ENCODE results near the gene NOP14.
"Not testable (repeated sequence)": the region's sequence is repeated elsewhere in the genome, so short reads cannot be mapped to it uniquely, and the experiment has no call there.

The NOP14 gene

GRCh38 chr4:2941138-2942036, 21.8 kb downstream of the NOP14 start:
- no peak for TF ChIP-seq CTCF (conservative IDR thresholded peaks at IDR 0.05; ENCODE audit: control insufficient read depth, insufficient read depth, low read depth, low read length)
- no peak overlapping the region for H3K4me3 ChIP-seq (ENCODE audit: control insufficient read depth, low read depth, low read length)
- DNase-seq (ENCODE audit: low read depth): no peak

- no peak for DNase-seq (ENCODE audit: low read depth)
- H3K4me3 ChIP-seq (ENCODE audit: control insufficient read depth, low read depth, low read length): no peak overlapping the region
- no peak for TF ChIP-seq CTCF (conservative IDR thresholded peaks at IDR 0.05; ENCODE audit: control insufficient read depth, insufficient read depth, low read depth, low read length)
Observed at GRCh38 chr4:2940267-2941137, 22.7 kb downstream of the NOP14 start.

- no peak overlapping the region for H3K4me3 ChIP-seq (ENCODE audit: control insufficient read depth, low read depth, low read length)
- no peak for DNase-seq (ENCODE audit: low read depth)
- TF ChIP-seq CTCF (conservative IDR thresholded peaks at IDR 0.05; ENCODE audit: control insufficient read depth, insufficient read depth, low read depth, low read length): no peak
Observed at GRCh38 chr4:2939383-2940243, 23.6 kb downstream of the NOP14 start.

- no peak overlapping the region for H3K4me3 ChIP-seq (ENCODE audit: control insufficient read depth, low read depth, low read length)
- no peak for DNase-seq (ENCODE audit: low read depth)
- TF ChIP-seq CTCF (conservative IDR thresholded peaks at IDR 0.05; ENCODE audit: control insufficient read depth, insufficient read depth, low read depth, low read length): no peak
Observed at GRCh38 chr4:2938906-2939305, 24.3 kb downstream of the NOP14 start.

- DNase-seq (ENCODE audit: low read depth); H3K4me3 ChIP-seq (ENCODE audit: control insufficient read depth, low read depth, low read length): not testable (repeated sequence)
Observed at GRCh38 chr4:2938411-2938810, 24.8 kb downstream of the NOP14 start.

- H3K4me3 ChIP-seq (ENCODE audit: control insufficient read depth, low read depth, low read length): no peak overlapping the region
- TF ChIP-seq CTCF (conservative IDR thresholded peaks at IDR 0.05; ENCODE audit: control insufficient read depth, insufficient read depth, low read depth, low read length): no peak
- DNase-seq (ENCODE audit: low read depth): no peak
Observed at GRCh38 chr4:2937986-2938385, 25.2 kb downstream of the NOP14 start.

All from fibroblast of mammary gland (primary cell).